Astrocyte of the cerebellum (primary cell): ENCODE data around the gene ATXN10.

ENCODE experiments used
- DNase-seq: peaks from one replicate; pipeline ENCODE4 v3.0.0-alpha.2; 2011; ENCODE audit warnings: low read depth
- H3K4me3 ChIP-seq: 2 replicates; pipeline ENCODE4 v1.5.1; 2011; ENCODE audit warnings: mild to moderate bottlenecking, low read depth, low read length, moderate library complexity
- in situ Hi-C: cut with HindIII; loops from 2 replicates; pipeline ENCODE4 v1.10.0; 2017; ENCODE audit warnings: low sequenced_read_pairs
- TF ChIP-seq, protein P1 (sequence below): IDR thresholded peaks from 2 replicates; pipeline ENCODE4 v1.5.1; 2012; ENCODE audit warnings: low read length, low read depth, moderate library complexity, mild to moderate bottlenecking; ENCODE audit errors: missing control alignments

The ATXN10 gene

DNA sequence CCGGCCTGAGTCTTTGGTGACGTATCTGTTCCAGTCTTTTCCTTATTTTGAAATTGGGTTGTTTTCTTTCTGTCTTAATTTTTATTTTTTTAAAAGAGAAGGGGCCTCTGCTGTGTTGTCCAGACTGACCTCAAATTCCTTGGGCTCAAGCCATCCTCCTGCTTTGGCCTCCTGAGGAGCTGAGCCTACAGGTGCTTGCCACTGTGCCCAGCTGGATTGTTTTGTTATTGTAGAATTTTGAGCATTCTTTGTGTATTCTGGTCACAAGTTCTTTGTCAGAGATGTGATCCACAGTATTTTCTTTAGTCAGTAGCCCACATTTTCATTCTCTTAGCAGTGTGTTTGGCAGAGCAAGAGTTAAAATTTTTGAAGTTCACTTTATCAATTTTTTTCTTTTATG lies 100.1 kb downstream of the ATXN10 start:
- DNase-seq: peak; percentile 34
- in situ Hi-C loops: no loop called here
- TF ChIP-seq, protein P1, sequence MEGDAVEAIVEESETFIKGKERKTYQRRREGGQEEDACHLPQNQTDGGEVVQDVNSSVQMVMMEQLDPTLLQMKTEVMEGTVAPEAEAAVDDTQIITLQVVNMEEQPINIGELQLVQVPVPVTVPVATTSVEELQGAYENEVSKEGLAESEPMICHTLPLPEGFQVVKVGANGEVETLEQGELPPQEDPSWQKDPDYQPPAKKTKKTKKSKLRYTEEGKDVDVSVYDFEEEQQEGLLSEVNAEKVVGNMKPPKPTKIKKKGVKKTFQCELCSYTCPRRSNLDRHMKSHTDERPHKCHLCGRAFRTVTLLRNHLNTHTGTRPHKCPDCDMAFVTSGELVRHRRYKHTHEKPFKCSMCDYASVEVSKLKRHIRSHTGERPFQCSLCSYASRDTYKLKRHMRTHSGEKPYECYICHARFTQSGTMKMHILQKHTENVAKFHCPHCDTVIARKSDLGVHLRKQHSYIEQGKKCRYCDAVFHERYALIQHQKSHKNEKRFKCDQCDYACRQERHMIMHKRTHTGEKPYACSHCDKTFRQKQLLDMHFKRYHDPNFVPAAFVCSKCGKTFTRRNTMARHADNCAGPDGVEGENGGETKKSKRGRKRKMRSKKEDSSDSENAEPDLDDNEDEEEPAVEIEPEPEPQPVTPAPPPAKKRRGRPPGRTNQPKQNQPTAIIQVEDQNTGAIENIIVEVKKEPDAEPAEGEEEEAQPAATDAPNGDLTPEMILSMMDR: no peak
- H3K4me3 ChIP-seq: no peak overlapping the region

DNA sequence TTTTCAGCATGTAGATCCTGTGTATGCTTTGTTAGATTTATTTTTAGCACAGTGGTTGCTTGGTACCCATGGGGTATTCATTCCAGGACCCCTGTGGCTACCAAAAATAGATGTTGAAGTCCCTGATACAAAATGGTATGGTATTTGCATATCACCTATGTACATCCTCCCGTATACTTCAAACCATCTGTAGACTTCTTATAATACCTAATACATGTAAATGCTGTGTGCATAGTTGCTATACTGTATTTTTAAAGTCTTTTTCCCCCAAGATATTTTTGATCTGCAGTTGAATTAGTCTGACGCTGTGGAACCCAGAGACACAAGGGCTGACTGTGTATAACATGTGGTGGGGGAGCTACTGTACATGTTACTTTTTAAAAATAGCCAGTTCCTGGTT lies 101.1 kb downstream of the ATXN10 start:
- no peak overlapping the region for H3K4me3 ChIP-seq
- in situ Hi-C loops: no loop called here
- no peak for DNase-seq
- TF ChIP-seq, protein P1: no peak

DNA sequence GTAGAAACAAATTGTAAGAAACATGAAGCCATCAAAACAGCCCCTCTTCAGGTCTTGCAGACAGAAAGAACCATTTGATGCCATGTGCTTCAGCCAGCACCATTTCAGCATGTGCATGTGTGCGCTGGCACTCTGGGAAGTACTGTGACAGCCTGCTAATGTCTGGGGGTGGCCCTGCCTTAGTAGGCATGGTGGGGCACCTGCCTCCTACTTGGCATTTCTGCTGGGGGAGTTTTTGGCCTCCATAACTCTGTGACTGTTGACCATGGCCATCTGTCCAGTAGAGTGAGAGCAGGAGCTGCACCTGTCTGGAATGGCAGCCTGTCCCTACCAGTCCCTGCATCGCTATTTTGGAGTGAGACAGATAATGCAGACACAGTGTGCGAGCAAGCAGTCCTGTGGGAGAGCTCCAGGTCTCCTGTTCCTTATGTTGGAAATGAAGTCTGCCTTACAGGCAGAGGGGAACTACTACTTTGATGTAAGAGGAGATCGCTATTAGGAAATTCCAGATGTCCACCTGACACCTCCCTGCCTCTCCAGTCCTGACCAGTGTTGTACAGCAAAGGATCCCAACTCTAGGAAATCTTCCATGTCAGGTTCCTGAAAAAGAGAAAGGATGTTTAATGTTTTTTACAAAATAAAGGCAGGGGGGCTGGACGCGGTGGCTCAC lies 102.5 kb downstream of the ATXN10 start:
- in situ Hi-C loops: no loop called here
- no peak for DNase-seq
- no peak overlapping the region for H3K4me3 ChIP-seq
- TF ChIP-seq, protein P1: no peak

DNA sequence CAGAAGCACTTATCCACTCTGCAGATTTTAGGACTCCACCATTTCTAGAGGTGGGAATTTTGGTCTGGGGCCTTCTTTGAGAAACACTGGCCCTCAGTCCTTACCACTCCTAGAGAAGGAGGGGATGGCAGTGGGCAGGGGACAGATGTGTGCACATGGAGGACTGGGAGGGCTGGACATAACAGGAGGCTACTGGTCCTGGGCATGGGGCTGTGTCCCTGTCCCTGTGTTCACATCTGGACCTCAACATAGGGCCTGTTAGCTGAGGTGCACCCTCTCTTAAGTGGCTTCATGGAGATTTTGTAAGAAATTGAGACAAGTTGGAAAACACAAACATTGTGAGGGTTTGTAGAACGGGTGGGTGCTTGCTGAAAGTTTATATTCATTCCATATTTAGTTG lies 103.4 kb downstream of the ATXN10 start:
- H3K4me3 ChIP-seq: no peak overlapping the region
- TF ChIP-seq, protein P1: no peak
- in situ Hi-C loops: no loop called here
- DNase-seq: no peak

DNA sequence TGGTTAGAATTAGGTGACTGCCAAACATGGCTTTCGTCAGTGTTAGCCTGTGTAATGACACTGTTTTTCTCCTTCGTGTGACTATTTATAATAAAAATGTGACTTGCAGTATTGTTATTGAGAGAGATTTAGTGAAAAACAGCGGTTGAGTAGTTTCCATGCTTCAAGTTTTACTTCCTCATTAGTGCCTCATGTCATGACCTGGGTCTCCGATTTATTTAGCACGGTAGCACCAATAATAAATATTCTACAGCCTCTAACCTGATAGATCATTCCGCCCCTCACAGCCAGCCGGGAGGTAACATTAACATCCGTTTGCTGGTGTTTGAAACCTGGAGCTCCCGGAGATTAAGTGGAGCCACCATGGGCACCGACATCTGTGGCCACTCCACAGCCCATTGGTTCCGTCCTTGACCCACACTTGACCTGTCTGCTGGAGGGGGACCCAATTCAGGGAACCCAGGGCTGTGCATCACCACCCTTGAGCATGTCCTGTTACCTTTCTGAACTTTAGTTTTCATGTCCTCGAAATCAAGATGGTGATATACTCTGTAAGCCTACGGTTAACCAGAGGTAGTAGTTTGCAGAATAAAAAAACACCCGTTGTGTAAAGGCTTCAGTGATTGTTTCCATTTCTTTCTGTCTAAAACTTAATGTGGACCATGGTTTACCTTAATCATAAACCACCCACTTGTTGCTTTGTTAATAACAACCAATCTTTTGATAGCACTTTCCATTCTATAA lies 104.1 kb downstream of the ATXN10 start:
- no peak overlapping the region for H3K4me3 ChIP-seq
- DNase-seq: no peak
- in situ Hi-C loops: no loop called here
- TF ChIP-seq, protein P1: no peak

DNA sequence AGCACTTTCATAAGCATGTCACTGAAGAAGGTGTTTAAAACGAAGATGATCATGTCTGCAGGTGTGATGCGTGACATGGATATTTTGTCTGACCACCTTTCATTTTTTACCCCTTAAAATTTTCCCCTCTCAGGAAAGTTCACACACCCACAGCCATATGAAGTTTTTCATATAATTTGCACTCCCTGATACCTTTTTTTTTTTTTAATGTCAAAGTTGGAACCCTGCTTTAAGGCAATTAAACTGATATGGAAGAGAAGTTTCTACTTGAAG lies 104.6 kb downstream of the ATXN10 start:
- no peak overlapping the region for H3K4me3 ChIP-seq
- DNase-seq: no peak
- in situ Hi-C loops: no loop called here
- TF ChIP-seq, protein P1: no peak
